Measurements from ENCODE around the gene HAP1. TPM values are rescaled to one million over a fixed set of nuclear protein-coding genes. Genes with fewer than 3 reads are reported as not detected.

HAP1 gene
- total RNA-seq, 4 donors from 2014 or later, result 0.19 TPM; not detected in 3

GRCh38 chr17:41697122-41697962 lies 37.1 kb downstream of the HAP1 start:
- TF ChIP-seq POLR2AphosphoS5 (IDR thresholded peaks at IDR 0.05) (peak; percentile 30 to 78), POLR2A (IDR thresholded peaks at IDR 0.05; ENCODE audit: low read depth) (no peak)
- intact Hi-C loops (cut with DNase I), result no loop called here
- 45% methylated on average over 6 of the region's 6 CpGs for WGBS
- Histone ChIP-seq H3K4me1 (peaks cover 17 to 30% (median 28%) of the 10 kb centered on the region in 4 donors), H3K36me3 (peaks cover 25 to 32% (median 31%) of the 10 kb centered on the region in 4 donors), H3K9me3 (no peaks in the 10 kb centered on the region), H3K27ac (replicated peaks in 1 of 4) (peak overlapping the region; percentile 24 to 58 (median 50)), H3K27me3 (no peaks in the 10 kb centered on the region), H3K4me3 (no peak overlapping the region)
- peak; percentile 94 for DNase-seq (ENCODE audit: extremely low spot score)

- intact Hi-C loops (cut with DNase I), result no loop called here
- DNase-seq (ENCODE audit: extremely low spot score), result no peak
- H3K27ac ChIP-seq (replicated peaks in 1 of 4), result peak overlapping the region in 3 of 4 donors; percentile 10 to 58 (median 57)
Observed at GRCh38 chr17:41695954-41696757, 38.3 kb downstream of the HAP1 start.

GRCh38 chr17:41695134-41695661 lies 39.2 kb downstream of the HAP1 start:
- Histone ChIP-seq H3K27ac (replicated peaks in 1 of 4) (peak overlapping the region in 3 of 4 donors; percentile 10 to 58 (median 57)), H3K4me1 (peaks cover 34 to 52% (median 48%) of the 10 kb centered on the region in 4 donors), H3K9me3 (no peaks in the 10 kb centered on the region), H3K27me3 (no peaks in the 10 kb centered on the region), H3K4me3 (no peak overlapping the region), H3K36me3 (peaks cover 46 to 53% (median 53%) of the 10 kb centered on the region in 4 donors)
- 85% methylated on average over 7 of the region's 7 CpGs for WGBS
- no peak for DNase-seq (ENCODE audit: extremely low spot score)
- TF ChIP-seq CTCF (IDR thresholded peaks at IDR 0.05) (no peak), EP300 (IDR thresholded peaks at IDR 0.05) (no peak), POLR2AphosphoS5 (IDR thresholded peaks at IDR 0.05) (no peak), POLR2A (IDR thresholded peaks at IDR 0.05; ENCODE audit: low read depth) (no peak)
- intact Hi-C loops (cut with DNase I), result no loop called here

More at GRCh38 chr17:41695954-41696757, 38.3 kb downstream of the HAP1 start:
- H3K4me1 ChIP-seq, result peaks cover 24 to 42% (median 38%) of the 10 kb centered on the region in 4 donors
- peaks cover 37 to 44% (median 43%) of the 10 kb centered on the region in 4 donors for H3K36me3 ChIP-seq
- H3K4me3 ChIP-seq, result no peak overlapping the region
- H3K9me3 ChIP-seq, result no peaks in the 10 kb centered on the region
- H3K27me3 ChIP-seq, result no peaks in the 10 kb centered on the region
- peak; percentile 75 to 89 (median 79) for TF ChIP-seq CTCF (IDR thresholded peaks at IDR 0.05)
- TF ChIP-seq EP300 (IDR thresholded peaks at IDR 0.05), result no peak
- 61% methylated on average over 11 of the region's 11 CpGs for WGBS

DNA sequence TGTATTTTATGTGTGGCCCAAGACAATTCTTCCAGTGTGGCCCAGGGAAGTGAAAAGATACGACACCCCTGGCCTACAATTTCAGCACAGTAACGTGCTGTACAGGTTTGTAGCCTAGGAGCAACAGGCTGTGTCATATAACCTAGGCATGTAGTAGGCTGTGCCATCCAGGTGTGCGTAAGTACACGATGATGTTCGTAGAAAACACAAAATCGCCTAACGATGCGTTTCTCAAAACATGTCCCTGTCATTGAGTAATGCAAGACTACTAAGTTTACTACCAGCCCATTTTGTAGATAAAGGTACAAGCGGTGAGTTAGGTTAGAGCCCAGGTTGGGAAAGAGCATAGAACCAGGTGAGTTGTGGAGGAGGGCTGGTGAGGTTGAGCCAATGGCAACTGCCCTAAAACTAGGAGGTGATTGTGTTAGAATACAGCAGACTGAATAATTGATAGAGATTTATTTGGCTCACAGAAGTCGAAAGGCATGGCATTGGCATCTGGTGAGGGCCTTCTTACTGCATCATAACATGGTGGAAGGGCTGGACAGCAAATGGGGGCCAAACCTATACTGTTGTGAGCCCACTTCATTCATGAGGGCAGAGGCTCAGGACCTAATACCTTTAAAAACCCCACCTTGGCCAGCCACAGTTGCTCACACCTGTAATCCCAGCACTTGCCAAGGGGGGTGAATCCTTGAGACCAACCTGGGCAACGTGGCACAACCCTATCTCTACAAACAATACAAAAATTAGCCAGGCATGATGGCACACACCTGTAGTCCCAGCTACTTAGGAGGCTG lies 41.5 kb downstream of the HAP1 start:
- no peak for TF ChIP-seq CTCF (IDR thresholded peaks at IDR 0.05)
- TF ChIP-seq POLR2A (IDR thresholded peaks at IDR 0.05; ENCODE audit: low read depth), result no peak
- no peak for TF ChIP-seq POLR2AphosphoS5 (IDR thresholded peaks at IDR 0.05)
- TF ChIP-seq EP300 (IDR thresholded peaks at IDR 0.05), result no peak
- H3K9me3 ChIP-seq, result no peaks in the 10 kb centered on the region
- 86% methylated on average over 11 of the region's 11 CpGs for WGBS
- H3K4me1 ChIP-seq, result peaks cover 39 to 59% (median 55%) of the 10 kb centered on the region in 4 donors
- no peaks in the 10 kb centered on the region for H3K27me3 ChIP-seq
- H3K4me3 ChIP-seq, result no peak overlapping the region
- peak overlapping the region in 2 of 4 donors; percentile 23 to 100 for H3K27ac ChIP-seq (replicated peaks in 1 of 4)
- H3K36me3 ChIP-seq, result peaks cover 53 to 62% (median 60%) of the 10 kb centered on the region in 4 donors
- intact Hi-C loops (cut with DNase I), result no loop called here
- DNase-seq (ENCODE audit: extremely low spot score), result no peak
